OCI-M2 (cell line): ENCODE measurements around the gene CLSTN2.

Source experiments
- DNase-seq: peaks from one replicate; lab custom pipeline; 2025; ENCODE audit not compliant: unreplicated experiment; lab: John Stamatoyannopoulos, UW

Gene CLSTN2

DNA sequence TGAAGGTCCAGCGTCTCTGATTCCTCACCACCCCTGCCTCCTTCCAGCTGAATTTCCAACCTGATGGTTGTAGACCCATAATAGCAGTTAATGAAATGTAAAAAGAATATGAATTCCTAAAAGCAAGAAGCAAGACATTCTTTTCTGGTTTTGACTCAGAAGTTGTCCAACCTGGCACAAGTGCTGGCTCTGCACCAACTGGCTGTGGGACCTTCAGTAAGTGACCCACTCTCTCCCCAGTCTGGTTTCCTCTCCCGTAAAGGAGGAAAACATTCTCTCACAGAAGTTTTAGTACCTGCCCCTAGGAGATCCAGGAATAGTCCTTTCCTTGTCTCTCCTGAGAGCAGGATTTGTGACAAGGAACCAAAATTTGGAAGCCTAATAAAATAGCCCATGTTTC is 506.0 kb downstream of the CLSTN2 start:
- no peak for DNase-seq

- no peak for DNase-seq
Measured at GRCh38 chr3:140442621-140443020, 507.6 kb downstream of the CLSTN2 start.

DNA sequence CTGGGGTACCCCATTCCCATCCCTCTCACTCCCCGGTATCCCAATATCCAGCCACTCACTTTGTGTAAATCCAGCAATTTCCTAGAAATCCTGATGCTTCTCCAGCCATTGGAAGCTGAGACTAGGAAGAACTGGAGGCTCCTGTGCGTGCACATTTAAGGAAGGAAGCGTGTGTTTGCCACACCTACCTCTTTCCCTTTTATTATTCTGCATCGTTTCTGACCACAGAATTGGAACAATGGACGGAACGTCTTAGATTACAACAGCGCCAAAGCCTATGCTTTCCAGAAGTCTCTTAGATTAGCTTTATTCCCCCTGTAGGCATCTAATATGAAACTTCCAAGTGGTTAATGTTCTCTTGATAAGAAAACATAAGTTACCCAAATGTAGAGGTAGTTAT is 508.1 kb downstream of the CLSTN2 start:
- no peak for DNase-seq

DNA sequence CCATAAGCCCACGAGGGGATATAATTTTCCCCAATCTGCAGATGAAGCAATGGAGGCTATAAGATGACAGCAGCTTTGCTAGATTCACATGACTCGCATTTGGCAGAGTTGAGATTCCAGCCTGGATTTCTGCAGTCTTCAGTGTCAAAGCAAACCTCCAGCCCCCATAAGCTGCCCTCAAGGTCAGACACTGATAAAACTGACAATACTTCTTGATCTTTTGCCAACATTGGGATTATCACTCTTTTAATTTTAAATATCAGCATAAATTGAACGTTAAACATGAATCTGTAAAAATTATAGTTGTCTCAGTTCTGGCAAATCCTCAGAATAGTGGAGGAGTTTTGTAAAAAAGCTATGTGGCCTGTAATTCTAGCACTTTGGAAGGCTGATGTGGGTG is 508.8 kb downstream of the CLSTN2 start:
- DNase-seq: no peak

GRCh38 chr3:140446734-140447133 is 511.7 kb downstream of the CLSTN2 start:
- DNase-seq: no peak

- no peak for DNase-seq
Measured at GRCh38 chr3:140447136-140447535, 512.2 kb downstream of the CLSTN2 start.

DNA sequence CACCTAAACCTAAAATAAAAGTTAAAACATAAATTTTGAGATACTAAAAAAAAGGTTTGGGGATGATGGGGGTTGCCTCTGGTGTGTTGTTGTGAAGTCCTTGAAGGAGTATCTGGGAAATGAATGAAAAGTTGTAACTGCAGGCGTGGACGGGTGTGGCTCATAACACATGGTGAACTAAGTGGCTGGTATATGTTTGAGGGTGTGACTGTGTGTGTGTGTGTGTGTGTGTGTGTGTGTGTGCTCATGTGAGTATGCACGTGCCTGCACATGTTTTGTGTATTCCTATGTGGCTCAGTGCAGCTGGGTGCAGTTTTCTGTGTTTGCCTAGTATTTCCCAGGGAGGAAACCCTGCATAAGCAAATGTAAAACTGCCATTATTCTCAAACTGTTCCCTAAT is 513.0 kb downstream of the CLSTN2 start:
- DNase-seq: no peak

DNA sequence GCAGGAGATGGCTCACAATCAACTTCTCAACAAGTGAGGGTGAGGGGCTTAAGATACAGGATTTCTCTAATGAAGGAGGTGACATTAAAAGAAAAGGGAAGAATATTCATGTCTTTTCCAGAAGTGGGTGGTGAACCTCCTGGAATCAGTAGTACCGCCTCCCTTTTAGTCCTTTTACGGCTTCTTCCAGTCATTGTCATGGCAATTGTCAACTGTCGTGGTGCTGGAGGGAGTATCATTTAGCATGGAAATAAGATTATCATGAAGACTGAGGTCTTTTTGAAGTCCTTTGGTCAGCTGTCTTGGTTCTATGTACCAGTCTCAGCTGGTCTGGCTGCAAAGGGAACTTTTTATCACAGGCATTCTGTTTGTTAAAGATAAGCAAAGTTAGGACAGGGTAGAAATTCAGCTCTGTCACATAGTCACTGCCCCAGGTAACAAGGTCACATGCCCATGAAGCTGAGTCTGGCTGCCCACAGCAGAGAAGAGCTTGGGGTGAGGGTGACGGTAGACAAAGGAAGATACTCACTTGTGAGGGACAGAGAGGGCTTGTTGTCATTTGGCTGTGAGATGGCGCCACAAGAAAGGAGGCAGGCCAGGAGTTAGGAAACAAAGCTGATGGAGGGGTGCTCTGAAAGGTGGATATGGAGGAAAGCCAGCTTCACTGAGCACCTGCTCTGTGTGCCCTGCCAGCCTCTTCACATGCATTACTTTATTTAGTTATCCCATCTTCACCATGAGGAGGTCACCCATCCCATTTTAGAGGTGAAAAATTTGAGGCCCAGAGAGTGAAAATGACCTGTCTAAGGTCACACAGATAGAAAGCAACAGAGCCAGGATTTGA is 514.6 kb downstream of the CLSTN2 start:
- no peak for DNase-seq

GRCh38 chr3:140453750-140454149 is 518.8 kb downstream of the CLSTN2 start:
- no peak for DNase-seq

GRCh38 chr3:140455521-140456214 is 520.7 kb downstream of the CLSTN2 start:
- DNase-seq: no peak

DNA sequence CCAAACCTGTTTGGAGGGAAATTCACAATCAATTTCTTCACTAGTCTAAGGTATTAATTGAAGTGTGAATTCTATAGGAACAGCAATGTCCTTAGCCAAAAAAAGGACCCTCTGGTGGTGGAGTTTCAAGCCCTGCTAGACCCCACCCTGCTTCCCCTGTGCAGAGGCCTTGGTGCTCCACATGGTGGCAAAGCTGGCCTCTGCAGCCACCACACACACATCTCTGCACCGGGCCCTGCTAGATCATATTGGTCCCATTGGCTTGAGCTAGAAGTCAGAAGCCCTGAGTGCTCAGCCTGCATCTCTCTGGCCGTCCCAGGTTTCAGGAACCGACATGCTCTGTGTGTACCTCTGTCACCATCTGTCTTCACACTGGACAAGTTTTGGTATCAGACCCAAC is 522.0 kb downstream of the CLSTN2 start:
- no peak for DNase-seq

- no peak for DNase-seq
Measured at GRCh38 chr3:140459462-140459861, 524.5 kb downstream of the CLSTN2 start.

GRCh38 chr3:140461250-140461649 is 526.3 kb downstream of the CLSTN2 start:
- no peak for DNase-seq

- no peak for DNase-seq
Measured at GRCh38 chr3:140463355-140463754, 528.4 kb downstream of the CLSTN2 start.

DNA sequence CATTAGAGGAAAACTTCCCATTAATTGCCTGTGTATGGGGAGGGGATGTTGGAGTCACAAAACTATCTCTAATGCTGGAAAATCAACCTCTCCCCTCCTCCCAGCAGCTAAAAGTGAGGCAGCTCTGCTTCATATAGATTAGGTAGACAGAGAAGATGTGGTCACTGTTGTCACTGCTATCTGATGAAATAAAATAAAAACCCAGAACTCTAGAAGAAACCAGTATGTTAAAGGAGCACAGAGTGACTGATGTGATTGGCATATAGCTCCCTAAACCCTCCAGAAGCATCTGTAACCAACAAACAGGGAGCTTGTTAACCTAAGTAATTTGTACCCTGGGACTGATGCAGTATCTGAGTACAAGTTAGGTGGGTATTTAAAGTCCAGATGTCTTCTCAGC is 531.0 kb downstream of the CLSTN2 start:
- no peak for DNase-seq

DNA sequence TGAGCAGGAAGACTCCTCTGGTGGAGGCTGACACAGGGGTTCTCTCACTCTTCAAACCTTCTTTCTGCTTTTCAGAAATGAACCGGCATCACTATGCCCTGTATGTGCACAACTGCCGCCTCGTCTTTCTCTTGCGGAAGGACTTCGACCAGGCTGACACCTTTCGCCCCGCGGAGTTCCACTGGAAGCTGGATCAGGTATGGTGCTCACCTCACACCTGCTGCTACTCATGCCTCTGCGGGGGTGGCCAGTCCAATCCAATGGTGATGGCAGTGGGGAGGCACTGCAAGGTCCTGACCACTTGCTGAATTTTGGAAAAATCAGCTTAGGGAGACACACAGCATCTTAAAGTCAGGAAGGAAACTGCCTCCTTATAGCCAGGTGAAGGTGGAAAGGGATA is 531.5 kb downstream of the CLSTN2 start:
- no peak for DNase-seq

- DNase-seq: no peak
Measured at GRCh38 chr3:140467104-140467577, 532.2 kb downstream of the CLSTN2 start.

DNA sequence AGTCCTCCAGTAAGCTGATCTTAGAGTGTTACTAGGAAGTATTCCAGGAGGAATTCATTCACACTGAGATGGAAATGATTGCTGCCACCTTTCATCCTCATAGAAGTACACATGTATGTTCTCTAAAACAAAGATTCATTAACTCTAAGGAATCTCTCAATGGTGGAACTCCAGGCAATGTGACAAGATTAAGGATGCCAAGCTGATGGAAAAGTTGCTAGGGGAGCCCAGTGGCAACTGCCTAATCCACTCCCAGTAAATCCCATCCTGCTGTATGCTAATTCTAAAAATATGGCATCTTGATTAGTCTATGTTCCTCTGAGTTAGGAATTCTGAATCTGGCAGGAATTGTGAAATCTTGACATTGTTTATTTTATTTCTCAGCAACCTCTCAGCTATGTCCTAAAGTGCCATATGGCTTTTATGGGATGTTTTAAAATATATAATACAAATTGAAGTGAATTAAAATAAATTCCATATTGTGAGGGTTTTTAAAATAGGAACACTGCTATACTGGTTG is 532.9 kb downstream of the CLSTN2 start:
- DNase-seq: no peak

GRCh38 chr3:140468407-140468806 is 533.4 kb downstream of the CLSTN2 start:
- no peak for DNase-seq

GRCh38 chr3:140469491-140469890 is 534.5 kb downstream of the CLSTN2 start:
- DNase-seq: no peak

DNA sequence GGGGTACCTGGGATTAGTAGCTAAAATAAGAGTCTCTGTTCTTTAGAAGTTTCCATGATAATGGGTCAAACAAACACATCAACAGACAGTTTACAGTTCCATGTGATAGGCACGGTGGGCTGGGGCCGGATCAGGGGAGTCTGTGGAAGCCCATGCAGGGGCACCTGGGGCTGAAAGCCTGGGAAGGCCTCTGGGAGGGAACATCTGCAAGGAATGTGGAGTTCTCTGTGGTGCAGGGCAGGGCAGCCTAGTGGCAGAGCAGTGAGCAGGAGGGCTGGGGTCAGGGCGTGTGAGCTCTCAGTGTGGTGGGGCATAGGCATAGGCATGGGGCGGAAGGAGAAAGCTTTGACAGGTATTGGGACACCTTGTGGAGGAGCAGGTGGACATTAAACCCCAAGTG is 535.2 kb downstream of the CLSTN2 start:
- DNase-seq: no peak

- DNase-seq: no peak
Measured at GRCh38 chr3:140470962-140471361, 536.0 kb downstream of the CLSTN2 start.
